HCT116 (cell line): ENCODE measurements around the gene SRCIN1. TPM values are rescaled to one million over a fixed set of nuclear protein-coding genes. Genes with fewer than 3 reads are reported as not detected.

Source experiments
- ATAC-seq: fragments of 200-7000 bp; cut with Tn5 transposase; 2 replicates; pipeline ENCODE4 v1.9.1; 2020; ENCODE audit warnings: mild to moderate bottlenecking, moderate library complexity
- BruUV-seq: library from RNA; stranded (reverse); fragments of 400-500 nt; replicated peaks from 2 replicates; lab custom pipeline; 2021; lab: Mats Ljungman, UMichigan
- CTCF ChIA-PET: fragments of 300-600 bp; sonication (Branson Sonifier 250); formaldehyde crosslinking; loops from one replicate; lab custom pipeline; 2021; ENCODE audit warnings: antibody characterized with exemption; lab: Charles Lee
- POLR2A ChIA-PET: fragments of 300-600, 350-600 bp; sonication (Branson Sonifier 250); formaldehyde crosslinking; loops from one replicate; lab custom pipeline; 2021; ENCODE audit warnings: antibody characterized with exemption; lab: Charles Lee
- RAD21 ChIA-PET, 2 experiments: fragments of 300-600 bp; sonication (Branson Sonifier 250); formaldehyde crosslinking; loops; one replicate each; lab custom pipeline; 2023; ENCODE audit warnings: low total read pairs in 2 of 2; ENCODE audit not compliant: uncharacterized antibody in 2 of 2, unreplicated experiment in 2 of 2, low non-redundant PET in 1 of 2; lab: Charles Lee
- DNase-seq: peaks from one replicate; pipeline ENCODE4 v3.0.0-alpha.2; 2010; ENCODE audit warnings: low read depth, low spot score
- H2AFZ ChIP-seq: fragments of 200-600 bp; shearing (Covaris generic), sonication (generic); 2 replicates; pipeline ENCODE4 v1.6.1; 2017; ENCODE audit warnings: low read depth, mixed run types, mixed read lengths, antibody characterized with exemption, low read length; ENCODE audit not compliant: poor library complexity, severe bottlenecking
- H3K27ac ChIP-seq: 2 replicates; pipeline ENCODE4 v1.5.1; 2012; ENCODE audit warnings: low read depth, low read length
- H3K27me3 ChIP-seq: fragments of 200-600 bp; sonication (generic); 2 replicates; pipeline ENCODE4 v1.6.1; 2016; ENCODE audit warnings: mixed run types, low read length, mixed read lengths; ENCODE audit not compliant: insufficient read depth
- H3K36me3 ChIP-seq, 2 experiments: fragments of 200-500 bp in 1 of 2; fragments of 200-600 bp in 1 of 2; sonication (Bioruptor generic) in 1 of 2; sonication (generic) in 1 of 2; 2 replicates each; pipeline versions ENCODE4 v1.5.1 to v1.6.1; 2014 to 2016; ENCODE audit warnings: low read length in 2 of 2, inconsistent platforms in 1 of 2, mixed read lengths in 1 of 2, mixed run types in 1 of 2; ENCODE audit not compliant: insufficient read depth in 2 of 2, control insufficient read depth in 1 of 2
- H3K4me1 ChIP-seq, 2 experiments: fragments of 200-600 bp in 1 of 2; sonication (generic) in 1 of 2; 2 replicates each; pipeline versions ENCODE4 v1.5.1 to v1.6.1; 2012 to 2017; ENCODE audit warnings: low read length in 2 of 2, inconsistent platforms in 1 of 2, mild to moderate bottlenecking in 1 of 2, mixed read lengths in 1 of 2, mixed run types in 1 of 2, moderate library complexity in 1 of 2; ENCODE audit not compliant: insufficient read depth in 2 of 2, control insufficient read depth in 1 of 2
- H3K4me2 ChIP-seq: fragments of 200-600 bp; sonication (generic); 2 replicates; pipeline ENCODE4 v1.6.1; 2017; ENCODE audit warnings: mixed run types, low read length, mixed read lengths
- H3K4me3 ChIP-seq, 2 experiments: fragments of 200-600 bp in 1 of 2; sonication (generic) in 1 of 2; replicated peaks in 1 of 2; 2 replicates each; pipeline ENCODE4 v1.5.1; 2011 to 2016; ENCODE audit warnings: low read length in 2 of 2, control low read depth in 1 of 2, low read depth in 1 of 2, mild to moderate bottlenecking in 1 of 2, mixed read lengths in 1 of 2, mixed run types in 1 of 2
- H3K79me2 ChIP-seq: fragments of 200-600 bp; sonication (generic); 2 replicates; pipeline ENCODE4 v1.6.1; 2017; ENCODE audit warnings: mild to moderate bottlenecking, mixed run types, low read length, moderate library complexity, mixed read lengths; ENCODE audit not compliant: insufficient read depth
- H3K9ac ChIP-seq: fragments of 200-600 bp; sonication (generic); 2 replicates; pipeline ENCODE4 v1.6.1; 2016; ENCODE audit warnings: low read length, mixed read lengths
- H3K9me2 ChIP-seq: fragments of 200-600 bp; sonication (generic), shearing (Covaris generic); 2 replicates; pipeline ENCODE4 v1.6.1; 2017; ENCODE audit warnings: mixed run types, mild to moderate bottlenecking, moderate library complexity; ENCODE audit not compliant: insufficient read depth
- H3K9me3 ChIP-seq, 2 experiments: fragments of 200-500 bp in 1 of 2; fragments of 200-600 bp in 1 of 2; sonication (Bioruptor generic) in 1 of 2; sonication (generic) in 1 of 2; 2 replicates each; pipeline ENCODE4 v1.6.1; 2014 to 2017; ENCODE audit warnings: low read length in 2 of 2, mixed read lengths in 2 of 2, inconsistent platforms in 1 of 2, low read depth in 1 of 2, mild to moderate bottlenecking in 1 of 2, mixed run types in 1 of 2, moderate library complexity in 1 of 2; ENCODE audit not compliant: control insufficient read depth in 1 of 2, insufficient read depth in 1 of 2
- H4K20me1 ChIP-seq: fragments of 200-600 bp; sonication (generic), shearing (Covaris generic); 2 replicates; pipeline ENCODE4 v1.6.1; 2017; ENCODE audit warnings: mixed run types, mild to moderate bottlenecking, moderate library complexity; ENCODE audit not compliant: insufficient read depth
- CBX3 ChIP-seq: IDR thresholded peaks from 2 replicates; pipeline ENCODE4 v1.6.1; 2012; ENCODE audit warnings: low read depth
- CEBPB ChIP-seq: IDR thresholded peaks from 2 replicates; pipeline ENCODE4 v1.6.1; 2012; ENCODE audit warnings: low read depth
- REST ChIP-seq: IDR thresholded peaks from 2 replicates; pipeline ENCODE4 v1.6.1; 2012; ENCODE audit warnings: low read depth
- SP1 ChIP-seq: IDR thresholded peaks from 2 replicates; pipeline ENCODE4 v1.6.1; 2012; ENCODE audit warnings: low read depth
- ZBTB33 ChIP-seq: IDR thresholded peaks from 2 replicates; pipeline ENCODE4 v1.6.1; 2011; ENCODE audit warnings: mild to moderate bottlenecking, low read length, moderate library complexity; ENCODE audit not compliant: insufficient replicate concordance; ENCODE audit errors: extremely low read depth
- ZFX ChIP-seq: fragments of 450-650 bp; IDR thresholded peaks from 2 replicates; pipeline ENCODE4 v1.6.1; 2017
- intact Hi-C: fragments of 100-400 bp; cut with micrococcal nuclease; formaldehyde crosslinking; loops from 2 replicates; pipeline ENCODE4 v1.10.0; 2022
- total RNA-seq: library from RNA; stranded (reverse); gene quantifications from one replicate; pipeline ENCODE4 v1.2.1, GENCODE V29; 2021; ENCODE audit not compliant: unreplicated experiment

Gene SRCIN1
- total RNA-seq, 1 experiment from 2014 or later: 10.5 TPM

- TF ChIP-seq ZBTB33: no peak
- no peak for TF ChIP-seq CEBPB
- TF ChIP-seq, all 23 proteins: peak for 2
Measured at GRCh38 chr17:38604479-38605403, 1.0 kb downstream of the SRCIN1 start (continued).

- Histone ChIP-seq H3K9me2 (no peaks in the 10 kb centered on the region), H3K79me2 (no peaks in the 10 kb centered on the region), H3K27ac (no peak overlapping the region), H4K20me1 (no peaks in the 10 kb centered on the region), H3K9ac (no peak overlapping the region), H3K9me3 (no peaks in the 10 kb centered on the region), H3K4me3 (no peak overlapping the region), H2AFZ (no peak overlapping the region), H3K4me1 (peaks cover 25 to 44% of the 10 kb centered on the region in 2 experiments), H3K36me3 (no peaks in the 10 kb centered on the region), H3K27me3 (no peaks in the 10 kb centered on the region), H3K4me2 (no peak overlapping the region)
- TF ChIP-seq CBX3 (no peak), SP1 (no peak), ZFX (no peak), REST (no peak)
- BruUV-seq: no TSS peak
- DNase-seq: no peak
- ChIA-PET POLR2A (interaction anchor here (1.3 kb wide), 1 partner anchor 46 kb away, joined by 4 read pairs; no protein-coding TSS in a partner anchor), CTCF (interaction anchor here (1.0 to 3.1 kb wide), 5 partner anchors 14 to 64 kb away, joined by 3 to 20 read pairs (median 3); no protein-coding TSS in a partner anchor), RAD21 (interaction anchor here in 1 of 2 experiments (0.6 to 0.7 kb wide), 2 partner anchors 38 to 59 kb away, joined by 3 to 4 read pairs; no protein-coding TSS in a partner anchor)
- intact Hi-C loops: no loop called here
- ATAC-seq: no peak
Measured at GRCh38 chr17:38603786-38604478, 1.8 kb downstream of the SRCIN1 start.
